Naive B cell (primary cell): ENCODE measurements around the gene LMO1. TPM values are rescaled to one million over a fixed set of nuclear protein-coding genes. Genes with fewer than 3 reads are reported as not detected.

Experiments
- ATAC-seq, 2 donors: fragments of 150-1000 bp; cut with Tn5 transposase; 2 replicates each; pipeline ENCODE4 v1.10.0; 2021; ENCODE audit warnings: low read depth in 2 of 2, mild to moderate bottlenecking in 2 of 2, moderate library complexity in 2 of 2
- DNase-seq: peaks from one replicate; pipeline ENCODE4 v3.0.0; 2022
- H3K27ac Mint-ChIP-seq, 6 donors: one replicate each; pipeline ENCODE4 v1.8.0; 2020 to 2022; ENCODE audit warnings: mild to moderate bottlenecking in 6 of 6, mixed read lengths in 6 of 6, moderate library complexity in 5 of 6, inconsistent platforms in 2 of 6
- H3K27me3 Mint-ChIP-seq, 3 donors: one replicate each; pipeline ENCODE4 v1.8.0; 2021 to 2022; ENCODE audit warnings: mixed read lengths in 3 of 3, mild to moderate bottlenecking in 1 of 3
- H3K36me3 Mint-ChIP-seq, 2 donors: one replicate each; pipeline ENCODE4 v1.8.0; 2020 to 2022; ENCODE audit warnings: mixed read lengths in 2 of 2, inconsistent platforms in 1 of 2, mild to moderate bottlenecking in 1 of 2
- H3K4me1 Mint-ChIP-seq, 3 donors: one replicate each; pipeline ENCODE4 v1.8.0; 2020 to 2022; ENCODE audit warnings: mixed read lengths in 3 of 3, inconsistent platforms in 1 of 3, mild to moderate bottlenecking in 1 of 3, moderate library complexity in 1 of 3
- H3K4me3 Mint-ChIP-seq, 8 donors: one replicate each; pipeline ENCODE4 v1.8.0; 2020 to 2022; ENCODE audit warnings: mild to moderate bottlenecking in 8 of 8, mixed read lengths in 8 of 8, moderate library complexity in 8 of 8, inconsistent platforms in 2 of 8
- H3K9me3 Mint-ChIP-seq, 7 donors: one replicate each; pipeline ENCODE4 v1.8.0; 2020 to 2022; ENCODE audit warnings: mixed read lengths in 7 of 7, mild to moderate bottlenecking in 5 of 7, inconsistent platforms in 2 of 7, moderate library complexity in 1 of 7
- polyA plus RNA-seq, 6 donors: library from polyadenylated mRNA; unstranded; fragments of 300-500 nt; fragmentation: Illumina TruSeq; gene quantifications; one replicate each; pipeline ENCODE4 v1.2.3, GENCODE V29; 2021; ENCODE audit warnings: low read depth in 6 of 6

The LMO1 gene
- not detected for polyA plus RNA-seq

GRCh38 chr11:8263769-8264410 is at the start of gene LMO1:
Gene LMO1 (minus strand): TSS chr11:8263878. CDS start chr11:8263362, 516 bp downstream.
- DNase-seq (peak; percentile 70), ATAC-seq (peak; percentile 72)
- Mint-ChIP-seq H3K4me3 (peak within 1 kb of the TSS; percentile 66 to 91 (median 87)), H3K27ac (peak within 1 kb of the TSS in 2 of 6 donors; percentile 22 to 85), H3K4me1 (peaks cover 12 to 15% (median 13%) of the 10 kb centered on the region in 3 donors), H3K9me3 (no peaks in the 10 kb centered on the region), H3K27me3 (peaks cover 47 to 79% (median 73%) of the 10 kb centered on the region in 3 donors), H3K36me3 (no peaks in the 10 kb centered on the region)

- Mint-ChIP-seq H3K27ac (no peak overlapping the region), H3K4me1 (no peaks in the 10 kb centered on the region), H3K27me3 (peaks cover under 1 to 8% (median 5%) of the 10 kb centered on the region in 3 donors), H3K9me3 (no peaks in the 10 kb centered on the region), H3K4me3 (no peak overlapping the region), H3K36me3 (no peaks in the 10 kb centered on the region)
- ATAC-seq (no peak), DNase-seq (no peak)
Observed at GRCh38 chr11:8312986-8313385, 49.3 kb upstream of the LMO1 start.

- ATAC-seq = no peak
- no peaks in the 10 kb centered on the region for H3K36me3 Mint-ChIP-seq
- no peak overlapping the region for H3K27ac Mint-ChIP-seq
- no peaks in the 10 kb centered on the region for H3K9me3 Mint-ChIP-seq
- no peak for DNase-seq
- peaks cover 0 to 5% (median 0%) of the 10 kb centered on the region in 3 donors for H3K27me3 Mint-ChIP-seq
- no peak overlapping the region for H3K4me3 Mint-ChIP-seq
- no peaks in the 10 kb centered on the region for H3K4me1 Mint-ChIP-seq
Observed at GRCh38 chr11:8311366-8311765, 47.7 kb upstream of the LMO1 start.

- H3K36me3 Mint-ChIP-seq = no peaks in the 10 kb centered on the region
- no peak overlapping the region for H3K4me3 Mint-ChIP-seq
Observed at GRCh38 chr11:8310743-8311298, 47.1 kb upstream of the LMO1 start.

GRCh38 chr11:8309862-8310261 is 46.2 kb upstream of the LMO1 start:
- H3K27me3 Mint-ChIP-seq = peaks cover 0 to 6% (median 0%) of the 10 kb centered on the region in 3 donors
- no peak overlapping the region for H3K27ac Mint-ChIP-seq
- H3K4me1 Mint-ChIP-seq = no peaks in the 10 kb centered on the region
- H3K4me3 Mint-ChIP-seq = no peak overlapping the region
- DNase-seq (no peak), ATAC-seq (no peak)
- H3K36me3 Mint-ChIP-seq = peaks cover 0 to 2% of the 10 kb centered on the region in 2 donors
- peaks cover 1 to 3% (median 2%) of the 10 kb centered on the region in 7 donors for H3K9me3 Mint-ChIP-seq

More at GRCh38 chr11:8310743-8311298, 47.1 kb upstream of the LMO1 start:
- no peak overlapping the region for H3K27ac Mint-ChIP-seq
- ATAC-seq = no peak
- DNase-seq = no peak
- H3K9me3 Mint-ChIP-seq = no peaks in the 10 kb centered on the region
- H3K27me3 Mint-ChIP-seq = peaks cover 0 to 5% (median 0%) of the 10 kb centered on the region in 3 donors
- no peaks in the 10 kb centered on the region for H3K4me1 Mint-ChIP-seq

- peaks cover 0 to 7% of the 10 kb centered on the region in 2 donors for H3K36me3 Mint-ChIP-seq
- no peaks in the 10 kb centered on the region for H3K4me1 Mint-ChIP-seq
- H3K27ac Mint-ChIP-seq = peak overlapping the region in 1 of 6 donors; percentile 12
- ATAC-seq (no peak), DNase-seq (no peak)
- H3K27me3 Mint-ChIP-seq = peaks cover 0 to 11% (median 0%) of the 10 kb centered on the region in 3 donors
- H3K9me3 Mint-ChIP-seq = peaks cover 5 to 8% (median 6%) of the 10 kb centered on the region in 7 donors
- no peak overlapping the region for H3K4me3 Mint-ChIP-seq
Observed at GRCh38 chr11:8309311-8309710, 45.6 kb upstream of the LMO1 start.

- Mint-ChIP-seq H3K36me3 (peaks cover 4 to 15% of the 10 kb centered on the region in 2 donors), H3K9me3 (peaks cover 6 to 25% (median 16%) of the 10 kb centered on the region in 7 donors), H3K27ac (no peak overlapping the region), H3K27me3 (peaks cover 2 to 18% (median 3%) of the 10 kb centered on the region in 3 donors), H3K4me1 (no peaks in the 10 kb centered on the region), H3K4me3 (no peak overlapping the region)
- ATAC-seq (no peak), DNase-seq (no peak)
Observed at GRCh38 chr11:8307601-8308000, 43.9 kb upstream of the LMO1 start.

GRCh38 chr11:8301622-8302021 is 37.9 kb upstream of the LMO1 start:
- H3K4me3 Mint-ChIP-seq = no peak overlapping the region
- H3K4me1 Mint-ChIP-seq = no peaks in the 10 kb centered on the region
- H3K27ac Mint-ChIP-seq = no peak overlapping the region

GRCh38 chr11:8298801-8299786 is 35.4 kb upstream of the LMO1 start:
- H3K4me3 Mint-ChIP-seq = no peak overlapping the region
- H3K27ac Mint-ChIP-seq = peak overlapping the region in 1 of 6 donors; percentile 69
- H3K4me1 Mint-ChIP-seq = no peaks in the 10 kb centered on the region
- no peak for DNase-seq
- ATAC-seq = no peak
- peaks cover 5 to 22% (median 13%) of the 10 kb centered on the region in 7 donors for H3K9me3 Mint-ChIP-seq
- peaks cover 14 to 40% (median 31%) of the 10 kb centered on the region in 3 donors for H3K27me3 Mint-ChIP-seq
- H3K36me3 Mint-ChIP-seq = peaks cover 5 to 15% of the 10 kb centered on the region in 2 donors

More at GRCh38 chr11:8301622-8302021, 37.9 kb upstream of the LMO1 start:
- Mint-ChIP-seq H3K27me3 (peaks cover 14 to 46% (median 31%) of the 10 kb centered on the region in 3 donors), H3K9me3 (peaks cover 11 to 30% (median 18%) of the 10 kb centered on the region in 7 donors), H3K36me3 (peaks cover 5 to 23% of the 10 kb centered on the region in 2 donors)
- no peak for ATAC-seq
- DNase-seq = no peak

GRCh38 chr11:8297781-8298440 is 34.2 kb upstream of the LMO1 start:
- Mint-ChIP-seq H3K36me3 (peaks cover 4 to 9% of the 10 kb centered on the region in 2 donors), H3K9me3 (peaks cover 4 to 12% (median 6%) of the 10 kb centered on the region in 7 donors), H3K4me1 (no peaks in the 10 kb centered on the region), H3K4me3 (no peak overlapping the region), H3K27ac (peak overlapping the region in 1 of 6 donors; percentile 71), H3K27me3 (peaks cover 14 to 31% (median 31%) of the 10 kb centered on the region in 3 donors)
- ATAC-seq (no peak), DNase-seq (no peak)

GRCh38 chr11:8296872-8297271 is 33.2 kb upstream of the LMO1 start:
- ATAC-seq = no peak

GRCh38 chr11:8296038-8296649 is 32.5 kb upstream of the LMO1 start:
- H3K27ac Mint-ChIP-seq = no peak overlapping the region
- H3K4me3 Mint-ChIP-seq = no peak overlapping the region
- H3K4me1 Mint-ChIP-seq = no peaks in the 10 kb centered on the region
- no peak for ATAC-seq
- peaks cover 0 to 1% (median 0%) of the 10 kb centered on the region in 7 donors for H3K9me3 Mint-ChIP-seq
- peaks cover 3 to 19% (median 14%) of the 10 kb centered on the region in 3 donors for H3K27me3 Mint-ChIP-seq
- no peaks in the 10 kb centered on the region for H3K36me3 Mint-ChIP-seq
- no peak for DNase-seq

More at GRCh38 chr11:8296872-8297271, 33.2 kb upstream of the LMO1 start:
- no peak for DNase-seq
- H3K27me3 Mint-ChIP-seq = peaks cover 8 to 22% (median 21%) of the 10 kb centered on the region in 3 donors
- no peak overlapping the region for H3K27ac Mint-ChIP-seq
- peaks cover 0 to 4% (median 0%) of the 10 kb centered on the region in 7 donors for H3K9me3 Mint-ChIP-seq
- no peak overlapping the region for H3K4me3 Mint-ChIP-seq
- no peaks in the 10 kb centered on the region for H3K4me1 Mint-ChIP-seq
- peaks cover 0 to under 1% of the 10 kb centered on the region in 2 donors for H3K36me3 Mint-ChIP-seq
